Activated T-cell treated with anti-CD3 and anti-CD28 coated beads, Interleukin-2, amount 50 U/mL, for 72 hours (primary cell): ENCODE measurements around the gene TCF4. TPM values are rescaled to one million over a fixed set of nuclear protein-coding genes. Genes with fewer than 3 reads are reported as not detected.

Experiments
- ATAC-seq, 2 donors: fragments of 150-1000 bp; cut with Tn5 transposase; replicated peaks in 1 of 2; 2 replicates each; pipeline ENCODE4 v1.10.0; 2021; ENCODE audit warnings: moderate library complexity in 2 of 2, mild to moderate bottlenecking in 1 of 2
- DNase-seq, 2 donors: peaks; one replicate each; pipeline ENCODE4 v3.0.0; 2021 to 2022; ENCODE audit warnings: mixed read lengths in 1 of 2
- H3K27ac Mint-ChIP-seq: one replicate; pipeline ENCODE4 v1.8.0; 2022; ENCODE audit warnings: mild to moderate bottlenecking, moderate library complexity, mixed read lengths
- H3K27me3 Mint-ChIP-seq: one replicate; pipeline ENCODE4 v1.8.0; 2022; ENCODE audit warnings: low read depth, mixed read lengths
- H3K36me3 Mint-ChIP-seq, 2 donors: one replicate each; pipeline ENCODE4 v1.8.0; 2022; ENCODE audit warnings: mixed read lengths in 2 of 2, mild to moderate bottlenecking in 1 of 2; ENCODE audit not compliant: insufficient read depth in 2 of 2
- H3K4me1 Mint-ChIP-seq: one replicate; pipeline ENCODE4 v1.8.0; 2022; ENCODE audit warnings: low read depth, mixed read lengths
- H3K4me3 Mint-ChIP-seq, 2 donors: one replicate each; pipeline ENCODE4 v1.8.0; 2022; ENCODE audit warnings: mild to moderate bottlenecking in 2 of 2, mixed read lengths in 2 of 2, moderate library complexity in 2 of 2
- H3K9me3 Mint-ChIP-seq, 2 donors: one replicate each; pipeline ENCODE4 v1.8.0; 2022; ENCODE audit warnings: mixed read lengths in 2 of 2
- total RNA-seq, 2 donors: library from RNA; stranded (reverse); gene quantifications; one replicate each; pipeline ENCODE4 v1.2.3, GENCODE V29; 2022

TCF4 gene
- total RNA-seq, 2 donors from 2014 or later, result 1.8 to 2.4 TPM

GRCh38 chr18:55579501-55580270, 8.3 kb downstream of the TCF4 start:
- Mint-ChIP-seq H3K36me3 (no peaks in the 10 kb centered on the region), H3K27ac (no peak overlapping the region), H3K4me1 (no peaks in the 10 kb centered on the region), H3K4me3 (no peak overlapping the region), H3K27me3 (peaks cover 9% of the 10 kb centered on the region), H3K9me3 (no peaks in the 10 kb centered on the region)
- ATAC-seq (no peak), DNase-seq (no peak)

- Mint-ChIP-seq H3K9me3 (no peaks in the 10 kb centered on the region), H3K36me3 (no peaks in the 10 kb centered on the region), H3K27me3 (peaks cover 13% of the 10 kb centered on the region), H3K4me1 (no peaks in the 10 kb centered on the region), H3K27ac (no peak overlapping the region), H3K4me3 (no peak overlapping the region)
- ATAC-seq (no peak), DNase-seq (no peak)
Measured at GRCh38 chr18:55577812-55578539, 10.0 kb downstream of the TCF4 start.

GRCh38 chr18:55576001-55576400, 12.0 kb downstream of the TCF4 start:
- Mint-ChIP-seq H3K27ac (no peak overlapping the region), H3K9me3 (no peaks in the 10 kb centered on the region), H3K4me3 (no peak overlapping the region), H3K4me1 (no peaks in the 10 kb centered on the region), H3K27me3 (peaks cover 11% of the 10 kb centered on the region), H3K36me3 (no peaks in the 10 kb centered on the region)
- DNase-seq (no peak), ATAC-seq (no peak)

- DNase-seq, result no peak
- no peaks in the 10 kb centered on the region for H3K4me1 Mint-ChIP-seq
- H3K36me3 Mint-ChIP-seq, result no peaks in the 10 kb centered on the region
- H3K4me3 Mint-ChIP-seq, result no peak overlapping the region
- no peak for ATAC-seq
- H3K27ac Mint-ChIP-seq, result no peak overlapping the region
- H3K27me3 Mint-ChIP-seq, result peaks cover 11% of the 10 kb centered on the region
- no peaks in the 10 kb centered on the region for H3K9me3 Mint-ChIP-seq
Measured at GRCh38 chr18:55575066-55575465, 12.9 kb downstream of the TCF4 start.

- H3K27ac Mint-ChIP-seq, result no peak overlapping the region
- ATAC-seq (no peak), DNase-seq (no peak)
- no peak overlapping the region for H3K4me3 Mint-ChIP-seq
- no peaks in the 10 kb centered on the region for H3K36me3 Mint-ChIP-seq
- H3K4me1 Mint-ChIP-seq, result no peaks in the 10 kb centered on the region
- peaks cover 11% of the 10 kb centered on the region for H3K27me3 Mint-ChIP-seq
- H3K9me3 Mint-ChIP-seq, result no peaks in the 10 kb centered on the region
Measured at GRCh38 chr18:55573386-55573785, 14.6 kb downstream of the TCF4 start.

- DNase-seq, result no peak
- peaks cover 0 to 2% of the 10 kb centered on the region in 2 donors for H3K9me3 Mint-ChIP-seq
- no peak overlapping the region for H3K27ac Mint-ChIP-seq
- ATAC-seq, result no peak
- no peaks in the 10 kb centered on the region for H3K4me1 Mint-ChIP-seq
- H3K4me3 Mint-ChIP-seq, result no peak overlapping the region
- peaks cover 11% of the 10 kb centered on the region for H3K27me3 Mint-ChIP-seq
- no peaks in the 10 kb centered on the region for H3K36me3 Mint-ChIP-seq
Measured at GRCh38 chr18:55570966-55571365, 17.0 kb downstream of the TCF4 start.

- Mint-ChIP-seq H3K4me1 (no peaks in the 10 kb centered on the region), H3K27ac (no peak overlapping the region), H3K4me3 (no peak overlapping the region), H3K36me3 (peaks cover 0 to 1% of the 10 kb centered on the region in 2 donors), H3K27me3 (no peaks in the 10 kb centered on the region), H3K9me3 (peaks cover 0 to 2% of the 10 kb centered on the region in 2 donors)
- ATAC-seq (no peak), DNase-seq (no peak)
Measured at GRCh38 chr18:55566456-55566935, 21.5 kb downstream of the TCF4 start.

- no peak for DNase-seq
- Mint-ChIP-seq H3K27me3 (no peaks in the 10 kb centered on the region), H3K4me1 (no peaks in the 10 kb centered on the region), H3K9me3 (peaks cover 0 to 2% of the 10 kb centered on the region in 2 donors), H3K4me3 (no peak overlapping the region), H3K27ac (no peak overlapping the region), H3K36me3 (no peaks in the 10 kb centered on the region)
- no peak for ATAC-seq
Measured at GRCh38 chr18:55559739-55560138, 28.3 kb downstream of the TCF4 start.

GRCh38 chr18:55557211-55557610, 30.8 kb downstream of the TCF4 start:
- H3K27ac Mint-ChIP-seq, result no peak overlapping the region
- H3K27me3 Mint-ChIP-seq, result no peaks in the 10 kb centered on the region
- no peaks in the 10 kb centered on the region for H3K4me1 Mint-ChIP-seq
- peaks cover 0 to 2% of the 10 kb centered on the region in 2 donors for H3K9me3 Mint-ChIP-seq
- no peak overlapping the region for H3K4me3 Mint-ChIP-seq
- ATAC-seq, result no peak
- no peak for DNase-seq
- no peaks in the 10 kb centered on the region for H3K36me3 Mint-ChIP-seq

GRCh38 chr18:55555395-55556027, 32.5 kb downstream of the TCF4 start:
- H3K4me3 Mint-ChIP-seq, result no peak overlapping the region
- H3K36me3 Mint-ChIP-seq, result no peaks in the 10 kb centered on the region
- no peak for ATAC-seq
- no peaks in the 10 kb centered on the region for H3K27me3 Mint-ChIP-seq
- no peaks in the 10 kb centered on the region for H3K9me3 Mint-ChIP-seq
- H3K4me1 Mint-ChIP-seq, result no peaks in the 10 kb centered on the region
- H3K27ac Mint-ChIP-seq, result no peak overlapping the region
- no peak for DNase-seq

GRCh38 chr18:55552526-55553189, 35.3 kb downstream of the TCF4 start:
- no peaks in the 10 kb centered on the region for H3K27me3 Mint-ChIP-seq
- no peak for DNase-seq

GRCh38 chr18:55551227-55551626, 36.8 kb downstream of the TCF4 start:
- Mint-ChIP-seq H3K4me3 (no peak overlapping the region), H3K4me1 (no peaks in the 10 kb centered on the region), H3K27me3 (no peaks in the 10 kb centered on the region), H3K27ac (no peak overlapping the region), H3K36me3 (no peaks in the 10 kb centered on the region), H3K9me3 (no peaks in the 10 kb centered on the region)
- no peak for ATAC-seq
- DNase-seq, result no peak

More at GRCh38 chr18:55552526-55553189, 35.3 kb downstream of the TCF4 start:
- H3K9me3 Mint-ChIP-seq, result no peaks in the 10 kb centered on the region
- no peak overlapping the region for H3K4me3 Mint-ChIP-seq
- H3K4me1 Mint-ChIP-seq, result no peaks in the 10 kb centered on the region
- no peak overlapping the region for H3K27ac Mint-ChIP-seq
- H3K36me3 Mint-ChIP-seq, result no peaks in the 10 kb centered on the region
- no peak for ATAC-seq

GRCh38 chr18:55550471-55550870, 37.5 kb downstream of the TCF4 start:
- H3K27me3 Mint-ChIP-seq, result no peaks in the 10 kb centered on the region
- no peaks in the 10 kb centered on the region for H3K36me3 Mint-ChIP-seq
- no peaks in the 10 kb centered on the region for H3K9me3 Mint-ChIP-seq
- no peak overlapping the region for H3K4me3 Mint-ChIP-seq
- DNase-seq (no peak), ATAC-seq (no peak)
- no peak overlapping the region for H3K27ac Mint-ChIP-seq
- H3K4me1 Mint-ChIP-seq, result no peaks in the 10 kb centered on the region
